Right ventricle myocardium inferior (tissue), 1 donor: ENCODE results near the gene RAMP1. TPM values are rescaled to one million over a fixed set of nuclear protein-coding genes. Genes with fewer than 3 reads are reported as not detected.
"Not testable (repeated sequence)": the region's sequence is repeated elsewhere in the genome, so short reads cannot be mapped to it uniquely, and the experiment has no call there.

Source experiments
- ATAC-seq: fragments of 200-7000 bp; cut with Tn5 transposase; one replicate; pipeline ENCODE4 v1.9.1; 2020; ENCODE audit warnings: mild to moderate bottlenecking, moderate library complexity
- DNase-seq: peaks from one replicate; pipeline ENCODE4 v3.0.0; 2021; ENCODE audit errors: missing footprints
- intact Hi-C: fragments of 100-400 bp; cut with DNase I; formaldehyde crosslinking; loops from one replicate; pipeline ENCODE4 v1.11.0; 2022
- total RNA-seq: library from RNA; stranded (reverse); fragmentation: NEBNext Ultra II Directional; extraction: Animal tissue kit (Norgen Biotek cat#: 25700); gene quantifications from one replicate; pipeline ENCODE4 v1.2.1, GENCODE V29; 2021
- donor health status: DM: no; HTN: yes; CAD: no; lungs with severe emphysema.

Gene RAMP1
- total RNA-seq, 1 donor from 2014 or later = 139 TPM

DNA sequence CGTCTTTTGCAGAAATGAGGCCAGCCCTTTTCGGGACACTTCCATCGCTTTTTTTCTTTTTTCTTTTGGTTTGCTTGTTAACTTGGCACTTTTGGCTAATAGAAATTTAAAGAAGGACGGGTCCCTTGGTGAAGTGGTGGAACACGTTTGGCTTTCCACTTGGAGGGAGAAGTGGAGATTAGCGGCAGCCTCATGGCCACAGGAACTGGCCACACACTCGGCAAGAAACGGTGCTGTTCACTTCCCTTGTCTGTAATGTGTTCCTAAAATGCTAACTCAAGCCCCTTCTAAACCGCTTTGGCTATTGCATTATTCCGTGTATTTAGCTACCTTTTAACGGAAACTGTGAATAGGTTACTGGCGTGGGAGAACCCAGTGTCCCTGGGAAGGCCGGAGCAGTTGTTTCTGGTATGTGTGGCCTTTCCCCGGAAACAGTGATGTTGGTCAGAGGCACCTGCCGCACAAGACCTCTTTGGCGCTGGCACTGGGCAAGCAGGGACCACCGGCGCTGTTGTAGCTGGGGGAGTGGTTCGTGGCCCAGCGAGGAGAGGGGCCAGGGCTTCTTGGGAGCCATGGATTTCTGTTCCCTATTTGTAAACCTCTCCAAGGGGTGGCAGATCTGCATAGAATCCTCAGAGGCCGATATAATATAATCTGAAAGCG lies 981 bp downstream of the RAMP1 start:
- no peak for DNase-seq
- intact Hi-C loops = no loop called here

DNA sequence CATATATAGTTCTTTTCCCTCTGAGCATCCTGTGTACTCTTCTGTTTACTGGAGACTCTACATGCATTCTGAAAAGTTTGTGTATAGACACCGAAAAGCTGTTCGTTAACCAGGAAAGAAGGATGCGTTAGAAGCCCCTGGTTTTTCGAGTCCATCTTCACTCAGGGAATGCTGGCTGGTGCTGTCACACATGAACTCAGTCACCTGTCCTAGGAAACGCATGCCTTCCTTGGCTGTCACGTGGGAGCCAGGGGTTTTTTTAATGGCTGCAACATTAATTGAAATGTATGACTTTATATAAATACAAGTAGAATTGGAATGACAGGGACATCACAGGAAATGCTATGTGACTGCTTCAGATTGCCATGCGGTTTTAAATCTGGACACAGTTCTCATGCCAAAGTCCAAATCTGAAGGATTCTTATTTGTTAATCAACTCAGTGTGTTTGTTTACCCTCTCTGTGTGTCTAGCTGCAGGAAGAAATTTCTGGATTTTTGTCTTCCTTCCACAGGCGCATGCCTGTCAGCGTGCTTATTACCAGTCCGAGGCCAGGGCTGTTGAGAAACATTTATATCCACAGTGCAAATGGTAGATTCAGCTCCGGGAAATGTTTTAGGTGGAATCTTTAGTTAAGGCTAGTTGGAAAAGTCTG lies 2.6 kb downstream of the RAMP1 start:
- DNase-seq = no peak
- no peak for ATAC-seq
- intact Hi-C loops = no loop called here

More for the DNA sequence above, 981 bp downstream of the RAMP1 start:
- ATAC-seq = no peak

DNA sequence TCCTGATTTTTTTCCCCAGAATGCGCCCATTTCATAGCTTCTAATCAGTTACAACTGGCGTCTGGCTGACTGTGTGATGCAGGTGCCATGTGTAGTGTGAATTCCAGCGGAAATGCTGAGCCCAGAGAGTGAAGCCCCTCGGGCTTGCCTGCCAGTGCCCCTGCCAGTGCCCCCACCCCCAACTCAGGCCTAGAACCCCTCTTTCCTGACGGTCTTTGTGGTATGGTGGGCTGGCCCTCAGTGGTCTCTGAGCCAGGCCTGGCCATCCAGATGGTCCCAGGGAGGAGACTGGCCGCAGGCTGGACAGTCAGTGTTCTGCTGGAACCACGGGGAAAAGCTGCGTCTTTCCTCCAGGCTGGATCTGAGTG lies 3.1 kb downstream of the RAMP1 start:
- intact Hi-C loops = no loop called here
- no peak for DNase-seq
- no peak for ATAC-seq

DNA sequence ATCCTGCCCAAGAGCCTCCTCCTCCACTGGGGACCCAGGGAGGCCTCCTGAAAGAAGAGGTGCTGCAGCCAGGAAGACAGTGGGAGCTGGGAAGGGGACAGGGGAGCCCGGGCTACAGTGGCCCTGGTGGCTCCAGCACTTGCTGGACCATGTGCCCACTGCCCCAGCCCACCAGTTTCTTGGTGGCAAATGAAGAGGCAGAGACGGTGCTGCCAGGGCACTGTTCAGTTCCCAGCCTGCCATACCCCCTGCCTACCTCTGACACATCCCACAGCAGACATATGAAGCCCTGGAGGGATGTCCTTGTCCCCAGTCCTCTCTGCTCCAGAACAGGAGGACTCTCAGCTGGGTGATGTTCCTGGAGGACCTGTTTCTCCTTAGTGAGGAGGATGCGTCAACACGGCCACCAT lies 3.7 kb downstream of the RAMP1 start:
- ATAC-seq = no peak
- intact Hi-C loops = no loop called here
- no peak for DNase-seq

DNA sequence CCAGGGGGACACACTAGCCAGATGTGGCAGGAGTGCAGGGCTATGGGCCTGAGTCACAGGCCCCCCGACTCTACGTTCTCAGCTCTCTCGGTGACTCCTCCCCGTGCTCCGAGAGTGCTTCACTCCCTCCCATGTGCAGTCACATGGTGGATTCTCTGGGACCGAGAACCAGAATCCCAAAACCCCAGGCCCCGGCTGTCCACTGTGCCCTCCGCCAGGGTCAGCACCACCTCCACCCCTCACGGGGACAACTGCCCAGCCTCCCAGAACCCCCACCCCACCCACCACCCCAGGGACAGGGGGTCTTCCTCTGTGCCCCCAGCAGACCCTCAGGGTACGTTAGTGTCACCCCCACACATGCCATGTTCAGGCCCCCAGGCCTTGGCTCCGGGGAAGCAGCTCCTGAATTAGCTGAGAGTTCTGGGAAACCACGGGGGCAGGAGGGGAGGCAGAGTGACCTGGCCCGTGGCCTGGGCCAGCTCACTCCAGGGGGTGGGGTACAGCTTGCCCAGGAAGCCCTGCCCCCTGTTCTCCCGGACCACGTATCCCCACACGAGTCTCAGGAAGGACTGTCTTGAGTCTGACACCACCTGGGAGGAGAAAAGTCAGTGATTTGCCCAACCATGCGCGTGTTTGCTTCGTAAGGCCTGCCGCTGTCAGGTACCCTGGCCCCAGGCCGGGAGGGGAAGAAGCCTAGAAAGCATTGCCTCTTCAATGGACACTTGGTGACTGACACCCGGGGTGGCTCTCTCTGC lies 4.4 kb downstream of the RAMP1 start:
- intact Hi-C loops = loop anchor here (2.0 kb wide), 1 partner anchor 23 kb away; no protein-coding TSS in a partner anchor
- ATAC-seq (peak; percentile 35), DNase-seq (no peak)

DNA sequence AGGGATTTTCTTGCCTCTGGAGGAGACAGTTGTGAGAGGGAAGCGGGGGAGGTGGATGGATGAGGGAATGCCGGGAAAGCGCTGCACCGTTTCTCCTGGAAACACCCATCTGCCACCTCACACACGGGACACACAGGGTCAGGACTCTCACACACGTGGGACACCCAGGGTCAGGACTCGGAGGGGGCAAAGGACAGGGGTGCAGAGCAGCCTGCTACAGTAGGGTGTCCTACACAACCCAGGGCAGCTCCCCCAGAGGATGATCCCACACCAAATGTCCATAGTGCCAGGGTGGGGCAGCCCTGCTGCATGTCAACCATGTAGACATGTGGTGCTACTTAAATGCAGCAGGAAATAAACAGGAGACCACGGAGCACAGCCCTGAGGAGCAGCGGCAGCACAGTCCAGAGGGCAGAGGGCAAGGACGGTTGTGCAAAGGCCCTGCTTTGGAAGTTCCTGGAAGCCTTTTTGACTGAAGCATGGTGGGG lies 5.1 kb downstream of the RAMP1 start:
- intact Hi-C loops = loop anchor here (2.0 kb wide), 1 partner anchor 22 kb away; no protein-coding TSS in a partner anchor
- DNase-seq (no peak), ATAC-seq (no peak)

DNA sequence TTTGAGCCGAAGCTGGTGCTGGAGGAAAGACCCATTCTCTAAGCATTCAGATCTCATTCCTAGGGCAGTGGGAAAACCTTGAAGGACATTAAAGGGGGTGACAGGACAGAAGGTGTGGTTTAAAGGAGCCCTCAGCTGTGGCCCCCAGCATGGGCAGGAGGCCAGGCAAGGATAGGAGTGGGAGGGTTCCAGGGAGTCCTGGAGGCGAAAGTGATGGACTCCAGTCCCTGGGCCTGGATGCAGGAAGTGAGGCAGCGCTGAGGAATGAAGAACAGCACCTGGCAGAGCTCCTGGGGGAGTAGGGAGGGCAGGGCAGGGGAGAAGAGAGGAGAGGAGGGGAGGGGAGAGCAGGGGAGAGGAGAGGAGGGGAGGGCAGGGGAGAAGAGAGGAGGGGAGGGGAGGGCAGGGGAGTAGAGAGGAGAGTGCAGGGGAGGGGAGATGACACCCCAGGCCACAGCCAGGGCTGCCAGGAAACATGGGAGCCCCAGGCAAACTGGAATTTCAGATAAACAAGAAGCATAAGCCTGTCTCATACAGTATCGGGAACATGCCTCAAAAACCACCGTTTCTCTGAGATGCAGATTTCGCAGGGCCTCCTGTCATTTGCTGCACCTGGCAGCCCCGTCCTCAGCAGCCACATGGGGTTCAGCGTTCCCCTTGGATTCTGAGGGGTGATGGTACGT lies 5.7 kb downstream of the RAMP1 start:
- no peak for DNase-seq
- peak; percentile 34 for ATAC-seq
- intact Hi-C loops = loop anchor here (2.0 kb wide), 1 partner anchor 22 kb away; no protein-coding TSS in a partner anchor

DNA sequence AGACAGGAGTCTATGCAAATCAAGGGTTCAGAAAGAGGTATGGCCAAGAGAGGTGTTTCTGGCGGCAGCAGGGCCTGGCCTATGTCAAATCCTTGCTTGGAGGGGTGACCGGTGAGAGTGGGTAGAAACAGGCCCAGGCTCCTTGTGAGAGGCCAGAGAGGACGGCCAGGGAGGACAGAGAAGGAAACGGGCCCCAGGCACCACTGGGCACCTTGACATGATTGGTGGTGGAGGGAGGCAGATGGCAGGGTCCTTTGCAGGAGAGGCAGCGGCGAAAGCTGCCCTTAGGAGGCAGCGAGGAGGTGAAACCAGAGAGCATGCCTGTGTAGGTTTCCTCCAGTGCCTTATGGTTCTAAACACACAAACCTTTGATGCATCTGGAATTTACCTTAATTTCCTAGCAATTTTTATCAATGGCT lies 6.2 kb downstream of the RAMP1 start:
- no peak for ATAC-seq
- DNase-seq = no peak
- intact Hi-C loops = loop anchor here (2.0 kb wide), 1 partner anchor 21 kb away; no protein-coding TSS in a partner anchor

DNA sequence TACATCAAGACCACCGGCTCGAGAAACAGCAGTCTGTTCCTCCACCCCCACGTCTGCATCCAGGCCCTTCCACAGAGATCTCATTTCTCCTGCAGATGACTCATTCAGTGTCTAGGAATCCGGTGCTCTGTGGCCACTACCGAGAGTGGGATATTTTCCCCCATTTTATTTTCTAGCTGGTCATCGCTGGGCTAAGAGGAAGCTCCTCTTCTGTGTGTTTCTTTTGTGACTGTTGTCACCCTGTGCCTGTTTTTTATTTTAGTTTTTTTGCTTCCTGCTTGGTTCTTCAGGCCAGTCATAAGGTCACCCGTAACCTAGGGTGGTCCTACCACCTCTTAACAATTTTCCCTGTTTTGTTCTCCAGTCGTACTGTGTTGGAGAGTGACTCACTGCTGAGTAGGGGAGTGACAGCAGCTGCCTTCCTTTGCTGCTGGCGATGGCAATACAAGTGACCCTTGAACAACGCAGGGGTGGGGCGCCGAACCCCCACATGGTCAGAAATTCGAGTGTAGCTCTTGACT lies 6.7 kb downstream of the RAMP1 start:
- DNase-seq = no peak
- ATAC-seq = no peak
- intact Hi-C loops = no loop called here

DNA sequence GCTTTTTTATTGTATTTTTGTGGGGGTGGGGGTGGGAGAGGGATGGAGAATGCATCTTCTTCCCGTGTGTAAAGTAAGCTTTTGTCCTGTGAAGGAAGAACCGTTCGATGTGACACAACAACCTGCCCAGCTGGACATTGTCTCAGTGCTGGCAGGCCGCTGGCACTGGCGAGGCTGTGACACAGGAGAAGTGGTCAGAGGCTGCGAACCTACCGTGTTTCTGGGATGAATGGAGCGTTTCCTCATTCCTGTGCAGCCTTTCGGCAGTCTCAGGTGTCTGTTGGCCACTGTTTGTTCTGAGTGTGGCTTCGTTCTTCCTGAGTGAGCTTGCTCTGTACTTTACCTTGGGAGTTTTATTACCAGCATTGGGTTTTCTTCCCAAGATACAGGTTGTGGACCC lies 8.0 kb downstream of the RAMP1 start:
- DNase-seq (no peak), ATAC-seq (no peak)
- intact Hi-C loops = no loop called here

DNA sequence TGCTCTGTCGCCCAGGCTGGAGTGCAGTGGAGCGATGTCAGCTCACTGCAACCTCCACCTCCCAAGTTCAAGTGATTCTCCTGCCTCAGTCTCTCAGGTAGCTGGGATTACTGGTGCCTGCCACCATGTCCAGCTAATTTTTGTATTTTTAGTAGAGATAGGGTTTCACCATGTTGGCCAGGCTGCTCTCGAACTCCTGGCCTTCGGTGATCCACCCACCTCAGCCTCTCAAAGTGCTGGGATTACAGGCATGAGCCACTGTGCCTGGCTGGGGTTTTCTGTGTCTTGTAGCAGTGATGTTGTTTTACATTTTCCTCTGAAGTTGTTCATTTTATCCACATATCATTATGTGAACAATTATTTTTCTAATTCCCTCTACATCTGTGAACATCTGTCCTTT lies 8.7 kb downstream of the RAMP1 start:
- DNase-seq, intact Hi-C loops, ATAC-seq: not testable (repeated sequence)

DNA sequence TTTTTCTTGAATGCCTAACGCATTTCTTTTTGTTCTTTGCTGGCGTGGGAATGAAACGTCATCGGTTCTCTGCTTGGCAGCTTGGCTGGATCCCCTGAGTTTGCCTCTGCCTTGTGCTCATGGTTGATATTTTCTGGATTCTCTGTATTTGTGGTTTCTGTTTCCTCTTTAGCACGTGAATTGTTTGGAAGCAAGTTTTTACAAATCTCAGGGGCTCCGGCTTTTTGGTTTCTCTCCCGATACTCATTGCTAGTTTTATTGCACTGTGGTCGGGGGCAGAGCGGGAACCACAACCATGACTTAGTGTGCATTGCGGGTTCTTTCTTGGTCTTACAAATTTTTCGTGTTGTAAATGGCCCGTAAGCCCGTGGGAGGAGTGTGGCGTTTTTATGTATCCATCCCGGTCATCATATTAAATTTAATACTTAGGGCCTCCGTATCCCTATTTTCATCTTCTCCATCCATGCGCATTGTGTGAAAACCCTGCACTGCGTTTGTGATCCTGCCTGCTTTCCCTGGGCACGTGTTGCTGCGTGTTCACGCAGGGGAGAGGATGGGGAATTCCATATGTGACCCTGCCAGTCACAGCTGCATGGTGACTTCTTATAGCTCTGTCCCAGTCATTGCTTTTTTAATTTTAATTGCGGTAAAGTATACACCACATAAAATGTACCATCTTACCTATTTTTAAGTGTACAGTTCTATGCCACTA lies 9.4 kb downstream of the RAMP1 start:
- intact Hi-C loops = no loop called here
- ATAC-seq (no peak), DNase-seq (no peak)

DNA sequence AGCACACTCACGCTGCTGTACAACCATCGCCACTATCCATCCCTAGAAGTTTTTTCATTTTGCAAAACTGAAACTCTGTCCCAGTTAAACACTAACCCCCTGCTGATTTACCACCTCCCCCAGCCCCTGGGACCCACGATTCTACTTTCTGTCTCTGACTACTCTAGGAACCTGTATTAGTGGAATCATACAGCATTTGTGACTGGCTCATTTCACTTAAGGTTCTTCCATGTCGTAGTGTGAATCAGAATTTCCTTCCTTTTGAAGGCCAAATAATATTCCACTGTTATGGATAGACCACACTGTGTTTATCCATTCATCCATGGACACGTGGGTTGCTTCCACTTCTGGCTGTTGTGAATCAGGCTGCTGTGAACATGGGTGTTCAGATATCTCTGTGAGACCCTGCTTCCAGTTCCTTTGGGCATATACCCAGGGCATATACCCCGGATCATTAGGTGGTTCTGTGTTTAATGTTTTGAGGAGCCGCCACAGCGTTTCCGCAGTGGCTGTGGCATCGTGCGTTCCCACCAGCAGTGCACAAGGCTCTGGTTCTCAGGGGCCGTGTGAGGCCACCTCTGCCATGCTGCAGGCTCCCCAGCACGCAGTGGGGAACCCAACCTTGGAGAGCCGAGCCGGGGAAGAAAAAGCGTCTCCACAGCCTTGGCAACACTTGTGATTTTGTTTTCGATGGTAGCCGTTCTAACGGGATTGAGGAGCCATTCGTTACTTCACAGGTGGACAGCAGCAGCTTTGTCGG lies 10.1 kb downstream of the RAMP1 start:
- DNase-seq = no peak
- no peak for ATAC-seq
- intact Hi-C loops = no loop called here

DNA sequence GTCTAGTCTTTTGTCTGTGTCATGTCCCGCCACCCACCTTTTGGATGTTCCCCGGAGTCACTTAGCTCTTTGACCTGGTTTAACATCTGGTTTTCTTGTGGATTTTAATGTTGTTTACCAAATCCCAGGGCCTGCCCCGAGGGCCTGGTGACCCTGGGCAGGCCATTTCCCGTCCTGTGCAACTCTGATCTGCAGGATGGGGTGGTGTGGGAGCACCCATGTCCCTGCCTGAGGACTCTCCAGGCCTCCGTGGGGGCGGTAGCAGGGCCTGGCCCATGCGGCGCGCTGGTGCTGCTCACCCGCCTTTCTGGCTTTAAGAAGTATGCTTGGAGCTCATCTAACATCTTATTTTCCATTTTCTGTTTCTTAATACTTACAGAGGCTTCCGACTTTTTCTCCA lies 10.7 kb downstream of the RAMP1 start:
- ATAC-seq = no peak
- DNase-seq = no peak
- intact Hi-C loops = no loop called here

DNA sequence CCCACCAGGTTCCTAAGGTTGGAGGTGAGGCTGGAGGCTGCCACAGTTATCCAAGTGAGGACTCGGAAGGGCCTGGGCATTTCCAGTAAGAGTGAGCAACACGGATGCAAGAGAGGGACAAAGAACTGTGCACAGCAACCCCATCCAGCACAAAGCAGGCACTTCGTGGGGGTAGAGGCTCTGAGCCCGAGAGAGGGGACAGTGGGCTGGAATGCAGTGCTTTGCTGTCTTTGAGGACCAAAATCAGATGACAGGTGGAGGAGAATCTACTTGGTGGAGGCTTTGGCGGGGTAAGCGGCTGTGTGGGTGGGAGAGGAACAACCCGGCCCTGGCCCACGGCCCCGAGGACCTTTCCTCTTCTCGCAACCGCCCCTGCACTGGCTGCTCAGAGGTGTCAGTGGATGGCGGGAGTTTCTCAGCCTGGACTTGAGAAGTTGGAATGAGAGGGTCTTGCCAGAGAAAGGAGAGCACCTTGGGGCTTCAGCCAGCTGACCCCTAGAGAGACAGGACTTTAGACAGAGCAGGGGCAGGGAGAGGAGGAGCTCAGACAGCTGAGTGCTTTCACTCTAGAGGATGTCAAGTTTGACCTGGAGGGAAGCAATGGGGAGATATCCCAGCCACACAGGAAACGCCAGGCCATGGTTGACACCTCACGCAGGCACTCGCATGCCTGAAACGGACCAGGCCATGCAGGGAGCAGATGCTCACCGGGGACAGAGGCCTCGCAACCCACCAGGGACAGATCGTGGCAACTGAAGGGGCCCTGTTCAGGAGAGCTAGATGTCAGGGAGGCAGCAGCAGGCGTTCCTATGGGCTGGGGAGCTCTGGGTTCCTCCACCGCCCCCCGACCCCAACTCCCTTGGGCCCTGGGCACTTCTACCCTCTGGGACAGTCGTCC lies 11.6 kb downstream of the RAMP1 start:
- intact Hi-C loops = no loop called here
- DNase-seq (no peak), ATAC-seq (no peak)

DNA sequence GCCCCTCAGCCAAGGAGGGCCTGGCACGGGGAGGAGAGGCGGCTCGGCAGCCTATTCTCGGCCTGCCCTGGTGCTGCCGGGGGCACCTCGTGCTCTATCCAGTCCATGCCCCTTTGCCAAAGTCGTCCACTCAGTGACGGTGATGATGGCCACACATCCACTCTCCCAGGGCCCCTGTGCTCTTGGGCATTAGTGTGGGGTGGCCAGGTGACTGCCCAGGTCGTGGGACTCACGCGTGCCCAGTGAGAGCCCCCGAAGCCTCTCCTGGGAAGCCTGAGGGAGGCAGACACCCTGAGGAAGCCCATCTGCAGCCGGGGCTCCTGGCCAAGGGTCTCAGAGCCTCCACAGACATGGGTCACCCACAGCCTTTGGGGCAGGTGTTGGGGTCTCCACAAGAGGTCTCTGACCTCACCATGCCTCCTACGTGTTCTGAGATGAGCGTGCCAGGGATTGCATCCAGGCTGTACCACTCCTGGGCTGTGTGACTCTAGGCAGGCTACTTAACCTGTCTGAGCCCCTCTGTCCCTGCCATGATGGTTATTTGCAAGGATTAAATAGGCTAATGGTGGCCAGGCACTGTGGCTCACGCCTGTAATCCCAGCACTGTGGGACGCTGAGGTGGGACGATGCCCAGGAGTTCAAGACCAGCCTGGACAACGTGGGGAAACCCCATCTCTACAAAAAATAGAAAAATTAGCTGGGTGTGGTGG lies 12.9 kb downstream of the RAMP1 start:
- intact Hi-C loops = no loop called here
- ATAC-seq (peak; percentile 34), DNase-seq (no peak)
